D721Med (cell line): ENCODE data around the gene DCPS.

Experiments
- DNase-seq: peaks from one replicate; pipeline ENCODE4 v3.0.0; 2011; ENCODE audit warnings: low spot score; ENCODE audit not compliant: insufficient read length
- FAIRE-seq: peaks from 2 replicates; lab custom pipeline; 2011; peaks lifted over from hg19 to GRCh38; lab: Jason Lieb, UNC
- CTCF ChIP-seq: IDR thresholded peaks from 2 replicates; pipeline ENCODE4 v1.5.1; 2012; ENCODE audit warnings: mild to moderate bottlenecking, control low read depth; ENCODE audit not compliant: insufficient read depth; ENCODE audit errors: missing control alignments

DCPS gene

GRCh38 chr11:126338346-126339055, 34.6 kb downstream of the DCPS start:
- DNase-seq, result no peak
- FAIRE-seq, result no peak
- no peak for TF ChIP-seq CTCF

DNA sequence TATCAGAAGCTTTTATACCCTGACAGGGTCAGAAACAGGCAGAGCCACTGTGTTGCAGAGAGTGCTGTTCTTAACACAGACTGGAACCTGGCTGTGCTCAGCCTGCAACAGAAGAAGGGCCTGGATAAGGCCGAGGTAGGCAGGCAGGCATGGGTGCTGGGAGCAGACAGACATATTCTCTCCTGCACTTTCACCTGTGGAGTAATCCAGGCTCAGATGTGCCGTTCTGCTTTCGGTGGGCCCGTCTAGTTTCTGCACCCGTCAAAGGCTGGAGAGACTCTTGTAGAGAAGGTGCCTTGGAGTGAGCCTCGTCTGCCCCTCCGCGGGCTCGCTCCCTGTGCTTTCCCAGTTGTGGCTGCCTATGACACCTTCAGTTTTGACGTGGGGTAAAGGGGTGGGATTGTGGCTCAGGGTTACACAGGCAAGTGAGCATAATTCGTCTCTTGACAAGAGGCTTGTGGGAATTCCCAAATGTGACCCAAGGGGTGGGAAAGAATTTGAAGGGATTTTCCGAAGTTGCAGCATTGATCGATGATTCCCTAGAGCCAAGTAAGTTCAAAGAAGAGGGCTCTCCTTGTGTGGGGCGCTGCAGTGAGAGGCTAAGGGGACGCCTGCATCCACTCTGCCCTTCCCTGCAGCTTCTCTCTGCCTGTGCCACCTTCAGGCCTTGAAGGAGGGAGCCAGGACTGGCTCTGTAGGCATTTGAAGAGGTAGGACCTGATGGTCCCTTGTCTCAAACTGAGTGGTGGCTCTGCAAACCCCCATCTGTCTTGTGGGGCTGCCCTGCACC, 35.4 kb downstream of the DCPS start:
- FAIRE-seq (no peak), DNase-seq (no peak)
- no peak for TF ChIP-seq CTCF

DNA sequence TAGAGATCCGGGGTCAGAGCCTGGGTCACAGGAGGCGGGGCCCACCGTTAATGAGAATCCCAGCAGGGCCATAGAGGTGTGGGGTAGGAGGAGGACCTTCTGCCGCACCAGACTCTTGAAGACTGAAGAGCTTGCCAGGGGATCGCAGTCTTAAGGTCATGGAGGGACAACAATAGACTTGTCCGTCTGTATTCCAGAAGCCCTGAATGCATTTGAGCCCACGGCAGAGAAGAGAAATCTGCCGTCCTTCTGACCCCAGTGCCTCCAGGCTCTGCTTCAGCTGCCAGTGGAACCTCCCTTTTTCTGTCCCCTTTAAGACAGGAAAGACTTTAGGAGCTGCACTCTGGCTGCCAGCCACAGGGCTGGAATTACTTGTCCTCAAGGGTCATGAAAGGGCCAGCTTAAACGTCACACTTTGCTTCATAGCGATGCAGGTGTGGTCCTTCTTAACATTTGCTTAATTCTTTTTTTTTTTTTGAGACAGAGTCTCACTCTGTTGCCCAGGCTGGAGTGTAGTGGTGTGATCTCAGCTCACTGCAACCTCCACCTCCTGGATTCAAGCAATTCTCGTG, 36.1 kb downstream of the DCPS start:
- TF ChIP-seq CTCF, result no peak
- FAIRE-seq (no peak), DNase-seq (no peak)

DNA sequence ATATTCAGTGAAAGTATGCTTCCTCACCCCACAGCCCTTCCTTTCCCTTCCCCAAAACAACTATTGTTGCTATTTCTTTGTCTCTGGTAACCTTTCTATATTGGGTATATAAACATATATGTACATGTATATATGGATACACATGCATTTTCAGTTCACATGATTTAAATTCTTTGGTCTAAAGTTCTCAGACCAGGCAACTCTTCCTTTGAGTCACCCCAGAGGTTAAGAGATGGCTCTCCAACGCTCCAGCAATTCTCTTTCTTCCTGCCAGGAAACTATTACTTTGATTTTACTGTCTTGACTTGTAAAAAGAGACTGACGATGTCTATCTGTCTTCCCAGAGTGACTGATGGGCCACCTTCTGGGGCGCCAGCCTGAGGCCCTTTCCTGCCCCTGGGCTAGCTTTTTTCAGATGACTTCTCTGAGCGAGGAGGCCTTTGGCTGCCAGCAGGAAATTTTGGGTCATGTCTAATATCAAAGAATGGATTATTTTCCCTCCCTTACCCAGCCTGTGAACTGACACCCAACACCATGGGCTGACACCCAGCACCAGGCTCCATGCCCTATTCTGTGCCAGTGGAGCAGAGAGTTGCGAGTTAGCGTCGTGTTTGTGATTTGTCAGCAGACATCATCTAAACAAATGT, 37.2 kb downstream of the DCPS start:
- TF ChIP-seq CTCF, result no peak
- FAIRE-seq (no peak), DNase-seq (no peak)

- TF ChIP-seq CTCF, result no peak
- DNase-seq (no peak), FAIRE-seq (no peak)
These were observed 37.9 kb downstream of the DCPS start for GRCh38 chr11:126341760-126342161.

GRCh38 chr11:126343051-126343450, 39.2 kb downstream of the DCPS start:
- DNase-seq, result no peak
- FAIRE-seq, result no peak
- no peak for TF ChIP-seq CTCF
